Neuronal stem cell (in vitro differentiated cells): ENCODE measurements around the gene DMD.

Experiments
- DNase-seq: peaks from one replicate; pipeline ENCODE4 v3.0.0-alpha.2; 2013; ENCODE audit warnings: low spot score
- H2AFZ ChIP-seq: one replicate; pipeline ENCODE4 v1.6.1; 2013; ENCODE audit warnings: mild to moderate bottlenecking, low read length, inconsistent platforms
- H2AK5ac ChIP-seq: 2 replicates; pipeline ENCODE4 v1.6.1; 2013; ENCODE audit warnings: low read depth, mild to moderate bottlenecking, inconsistent platforms, low read length, moderate library complexity, mixed read lengths
- H2BK120ac ChIP-seq: 2 replicates; pipeline ENCODE4 v1.6.1; 2013; ENCODE audit warnings: low read depth, mild to moderate bottlenecking, inconsistent platforms, low read length, moderate library complexity, mixed read lengths
- H2BK12ac ChIP-seq: one replicate; pipeline ENCODE4 v1.6.1; 2013; ENCODE audit warnings: low read length, inconsistent platforms
- H2BK15ac ChIP-seq: 2 replicates; pipeline ENCODE4 v1.6.1; 2013; ENCODE audit warnings: mild to moderate bottlenecking, low read length, inconsistent platforms, mixed read lengths
- H2BK5ac ChIP-seq: one replicate; pipeline ENCODE4 v1.6.1; 2013; ENCODE audit warnings: inconsistent platforms, mild to moderate bottlenecking, low read length, moderate library complexity
- H3K14ac ChIP-seq: one replicate; pipeline ENCODE4 v1.6.1; 2013; ENCODE audit warnings: low read length, inconsistent platforms
- H3K18ac ChIP-seq: 2 replicates; pipeline ENCODE4 v1.6.1; 2013; ENCODE audit warnings: low read length, inconsistent platforms
- H3K23ac ChIP-seq: 2 replicates; pipeline ENCODE4 v1.6.1; 2013; ENCODE audit warnings: low read depth, mild to moderate bottlenecking, mixed read lengths, low read length, inconsistent platforms; ENCODE audit not compliant: poor library complexity
- H3K27ac ChIP-seq: replicated peaks from 3 replicates; pipeline ENCODE4 v1.5.1; 2013; ENCODE audit warnings: low read length, inconsistent platforms
- H3K27me3 ChIP-seq, 3 experiments: 2 replicates each; pipeline ENCODE4 v1.6.1; 2013; ENCODE audit warnings: low read length in 3 of 3, mild to moderate bottlenecking in 2 of 3, inconsistent platforms in 1 of 3, low read depth in 1 of 3, mixed read lengths in 1 of 3, moderate library complexity in 1 of 3; ENCODE audit not compliant: control insufficient read depth in 3 of 3, insufficient read depth in 3 of 3
- H3K36me3 ChIP-seq, 2 donors: replicated peaks in 1 of 2; 2 replicates each; pipeline ENCODE4 v1.6.1; 2013; ENCODE audit warnings: low read length in 2 of 2; ENCODE audit not compliant: control insufficient read depth in 2 of 2, insufficient read depth in 2 of 2
- H3K4ac ChIP-seq: 2 replicates; pipeline ENCODE4 v1.6.1; 2013; ENCODE audit warnings: inconsistent platforms, mild to moderate bottlenecking, low read length, moderate library complexity
- H3K4me1 ChIP-seq, 2 donors: 1 replicate in 1 of 2; 2 replicates in 1 of 2; pipeline ENCODE4 v1.6.1; 2013; ENCODE audit warnings: low read length in 2 of 2, low read depth in 1 of 2; ENCODE audit not compliant: control insufficient read depth in 2 of 2, insufficient read depth in 1 of 2
- H3K4me2 ChIP-seq: one replicate; pipeline ENCODE4 v1.6.1; 2013; ENCODE audit warnings: mild to moderate bottlenecking, low read length, inconsistent platforms; ENCODE audit not compliant: insufficient read depth, poor library complexity, severe bottlenecking
- H3K4me3 ChIP-seq, 2 donors: 2 replicates each; pipeline ENCODE4 v1.5.1; 2013; ENCODE audit warnings: low read length in 2 of 2, mild to moderate bottlenecking in 2 of 2, inconsistent platforms in 1 of 2, moderate library complexity in 1 of 2
- H3K79me1 ChIP-seq: one replicate; pipeline ENCODE4 v1.6.1; 2013; ENCODE audit warnings: low read depth, mild to moderate bottlenecking, inconsistent platforms, low read length, moderate library complexity
- H3K9ac ChIP-seq: one replicate; pipeline ENCODE4 v1.6.1; 2013; ENCODE audit warnings: mild to moderate bottlenecking, low read depth, low read length, inconsistent platforms; ENCODE audit not compliant: poor library complexity
- H3K9me3 ChIP-seq, 2 donors: replicated peaks in 1 of 2; 2 replicates each; pipeline versions ENCODE3 to v1.6.1; 2013; ENCODE audit warnings: low read length in 2 of 2, mild to moderate bottlenecking in 2 of 2, inconsistent platforms in 1 of 2, low read depth in 1 of 2, mixed read lengths in 1 of 2, moderate library complexity in 1 of 2; ENCODE audit not compliant: control insufficient read depth in 2 of 2, insufficient read depth in 1 of 2
- H4K8ac ChIP-seq: one replicate; pipeline ENCODE4 v1.6.1; 2013; ENCODE audit warnings: low read depth, mild to moderate bottlenecking, inconsistent platforms, low read length, moderate library complexity
- H4K91ac ChIP-seq: one replicate; pipeline ENCODE4 v1.6.1; 2013; ENCODE audit warnings: low read length, low read depth, mild to moderate bottlenecking, inconsistent platforms; ENCODE audit not compliant: poor library complexity
- WGBS, 2 donors: extraction: QIAGEN DNeasy Blood & Tissue Kit; methylation state at CpG; one replicate each; pipeline ENCODE4 v1.1.7; 2013; ENCODE audit warnings: missing lambda C conversion rate in 2 of 2, mixed read lengths in 1 of 2; ENCODE audit not compliant: insufficient read length in 2 of 2, insufficient replicate concordance in 1 of 2; ENCODE audit errors: extremely low coverage in 2 of 2; 5-methylcytosine and 5-hydroxymethylcytosine counted together

Gene DMD

DNA sequence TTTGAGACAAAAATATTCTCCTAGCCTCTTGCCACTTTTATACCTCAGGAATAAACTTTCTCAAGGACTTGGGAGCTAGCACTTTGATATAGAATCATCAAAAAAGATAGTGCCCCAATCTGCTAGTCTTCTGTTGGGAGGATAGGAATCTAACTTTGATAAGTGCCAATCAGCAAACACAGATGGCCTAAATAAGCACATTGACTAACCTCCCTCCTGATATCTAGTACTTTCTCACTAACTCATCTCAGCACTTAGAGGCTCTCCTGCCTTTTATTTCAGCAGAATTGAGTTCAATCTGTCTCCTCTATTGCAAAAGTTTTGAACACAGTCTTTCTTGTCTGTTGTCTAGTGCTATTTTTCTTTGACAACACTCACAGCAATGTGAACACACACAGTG, 1341.1 kb downstream of the DMD start:
- Histone ChIP-seq H2BK15ac (no peak overlapping the region), H3K36me3 (no peaks in the 10 kb centered on the region), H3K27me3 (no peaks in the 10 kb centered on the region), H3K4me1 (peaks cover 2 to 7% of the 10 kb centered on the region in 2 donors), H3K14ac (no peak overlapping the region), H3K9me3 (no peaks in the 10 kb centered on the region), H3K18ac (no peak overlapping the region), H2BK12ac (no peak overlapping the region), H2BK120ac (no peak overlapping the region), H2BK5ac (no peak overlapping the region), H3K9ac (no peak overlapping the region), H4K91ac (no peak overlapping the region), H3K4me3 (no peak overlapping the region), H2AFZ (no peak overlapping the region), H3K4me2 (no peak overlapping the region), H3K23ac (no peak overlapping the region), H3K79me1 (no peaks in the 10 kb centered on the region), H4K8ac (no peak overlapping the region), H3K4ac (no peak overlapping the region), H3K27ac (no peak overlapping the region), H2AK5ac (no peak overlapping the region)
- DNase-seq = no peak

DNA sequence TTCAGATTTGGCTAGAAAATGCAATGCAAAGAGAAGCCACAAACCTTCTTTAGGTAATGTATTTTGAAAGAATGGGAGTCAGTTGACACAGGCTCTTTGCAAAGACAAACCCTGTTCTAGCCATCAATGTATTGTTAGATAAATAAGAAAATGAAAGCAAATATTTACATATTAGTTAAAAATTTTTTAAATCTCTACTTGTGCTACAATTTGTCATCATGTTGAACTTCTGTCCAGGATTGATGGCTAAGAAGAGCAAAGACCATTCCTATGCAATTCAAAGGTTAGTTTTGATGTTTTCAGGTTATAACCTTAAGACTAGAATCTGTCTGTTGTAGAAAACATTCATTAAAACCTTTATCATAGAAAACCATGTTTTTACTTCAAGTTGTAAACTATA, 1350.7 kb downstream of the DMD start:
- Histone ChIP-seq H2BK120ac (no peak overlapping the region), H3K14ac (no peak overlapping the region), H3K23ac (no peak overlapping the region), H2AK5ac (no peak overlapping the region), H3K4me3 (no peak overlapping the region), H2BK12ac (no peak overlapping the region), H3K4me1 (no peaks in the 10 kb centered on the region), H3K18ac (no peak overlapping the region), H4K8ac (no peak overlapping the region), H4K91ac (no peak overlapping the region), H2BK15ac (no peak overlapping the region), H3K9me3 (no peaks in the 10 kb centered on the region), H3K4ac (no peak overlapping the region), H3K36me3 (no peaks in the 10 kb centered on the region), H2BK5ac (no peak overlapping the region), H3K9ac (no peak overlapping the region), H2AFZ (no peak overlapping the region), H3K4me2 (no peak overlapping the region), H3K79me1 (no peaks in the 10 kb centered on the region), H3K27me3 (no peaks in the 10 kb centered on the region), H3K27ac (no peak overlapping the region)
- no peak for DNase-seq

DNA sequence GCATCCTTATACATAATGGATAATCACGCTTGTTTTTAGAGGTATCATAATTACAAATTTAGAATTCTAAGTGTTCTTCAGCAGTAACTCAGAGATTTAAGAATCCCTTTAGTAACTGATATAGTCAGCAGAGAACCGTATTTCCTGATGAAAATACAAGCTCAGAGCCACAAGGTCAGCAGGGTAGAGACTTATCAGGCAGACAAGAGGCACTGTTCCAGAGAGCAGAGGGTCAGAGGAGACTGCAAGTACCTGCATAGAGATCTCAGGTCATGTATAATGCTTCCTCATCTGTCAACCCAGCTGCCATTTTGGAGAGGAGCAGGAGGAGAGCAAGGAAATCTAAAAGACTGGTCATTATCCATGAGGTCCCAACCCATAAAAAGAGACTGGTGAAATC, 1352.4 kb downstream of the DMD start:
- Histone ChIP-seq H3K18ac (no peak overlapping the region), H3K23ac (no peak overlapping the region), H3K79me1 (no peaks in the 10 kb centered on the region), H3K4me1 (no peaks in the 10 kb centered on the region), H3K4ac (no peak overlapping the region), H3K9me3 (no peaks in the 10 kb centered on the region), H2BK120ac (no peak overlapping the region), H2BK12ac (no peak overlapping the region), H4K91ac (no peak overlapping the region), H3K4me3 (no peak overlapping the region), H3K27me3 (no peaks in the 10 kb centered on the region), H2AK5ac (no peak overlapping the region), H3K36me3 (no peaks in the 10 kb centered on the region), H2BK15ac (no peak overlapping the region), H3K4me2 (no peak overlapping the region), H4K8ac (no peak overlapping the region), H3K9ac (no peak overlapping the region), H3K14ac (no peak overlapping the region), H2AFZ (no peak overlapping the region), H2BK5ac (no peak overlapping the region), H3K27ac (no peak overlapping the region)
- no CpG with 5 or more reads among the region's 2 CpGs for WGBS, 2 donors
- DNase-seq = no peak

DNA sequence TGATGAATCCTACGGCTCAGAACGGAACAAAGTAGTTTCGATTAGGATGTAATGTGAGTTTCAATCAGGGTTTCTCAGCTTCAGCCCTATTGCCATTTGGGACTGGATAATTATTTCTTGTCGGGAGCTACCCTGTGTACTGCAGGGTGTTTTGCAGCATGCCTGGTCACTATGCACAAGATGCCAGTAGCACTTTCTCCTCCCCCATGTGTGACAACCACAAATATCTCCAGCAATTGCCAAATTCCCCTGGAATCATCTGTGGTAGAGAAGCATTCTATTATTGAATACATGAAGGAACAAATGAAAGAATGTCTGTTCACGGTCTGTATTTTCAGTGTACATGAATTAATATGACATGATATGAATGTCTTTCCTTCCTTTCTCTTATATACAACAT, 1356.6 kb downstream of the DMD start:
- H3K9ac ChIP-seq = no peak overlapping the region
- DNase-seq = no peak
- H4K91ac ChIP-seq = no peak overlapping the region
- no peak overlapping the region for H2BK5ac ChIP-seq
- H3K14ac ChIP-seq = no peak overlapping the region
- no peak overlapping the region for H3K18ac ChIP-seq
- no peaks in the 10 kb centered on the region for H3K9me3 ChIP-seq
- no peak overlapping the region for H2AK5ac ChIP-seq
- no peak overlapping the region for H2BK15ac ChIP-seq
- H2BK120ac ChIP-seq = no peak overlapping the region
- no peak overlapping the region for H3K23ac ChIP-seq
- no peak overlapping the region for H4K8ac ChIP-seq
- no peaks in the 10 kb centered on the region for H3K4me1 ChIP-seq
- H3K27me3 ChIP-seq = no peaks in the 10 kb centered on the region
- H3K27ac ChIP-seq = no peak overlapping the region
- H2BK12ac ChIP-seq = no peak overlapping the region
- H3K4me2 ChIP-seq = no peak overlapping the region
- H2AFZ ChIP-seq = no peak overlapping the region
- H3K79me1 ChIP-seq = no peaks in the 10 kb centered on the region
- no peak overlapping the region for H3K4me3 ChIP-seq
- no peaks in the 10 kb centered on the region for H3K36me3 ChIP-seq
- no CpG with 5 or more reads among the region's 5 CpGs for WGBS, 2 donors
- H3K4ac ChIP-seq = no peak overlapping the region
